GM21529 (cell line): Measurements from ENCODE around the gene KMT2B.
"Not testable (repeated sequence)": the region's sequence is repeated elsewhere in the genome, so short reads cannot be mapped to it uniquely, and the experiment has no call there.

Source experiments
- ATAC-seq: cut with Tn5 transposase; IDR thresholded peaks from one replicate; pipeline ENCODE4 v1.9.1; 2021; ENCODE audit not compliant: unreplicated experiment

Gene KMT2B

GRCh38 chr19:35717665-35718344 is at the start of gene KMT2B:
Gene KMT2B, plus strand, starts transcription at chr19:35718003. Its CDS starts 16 bp downstream, at chr19:35718019.
- ATAC-seq = no peak

DNA sequence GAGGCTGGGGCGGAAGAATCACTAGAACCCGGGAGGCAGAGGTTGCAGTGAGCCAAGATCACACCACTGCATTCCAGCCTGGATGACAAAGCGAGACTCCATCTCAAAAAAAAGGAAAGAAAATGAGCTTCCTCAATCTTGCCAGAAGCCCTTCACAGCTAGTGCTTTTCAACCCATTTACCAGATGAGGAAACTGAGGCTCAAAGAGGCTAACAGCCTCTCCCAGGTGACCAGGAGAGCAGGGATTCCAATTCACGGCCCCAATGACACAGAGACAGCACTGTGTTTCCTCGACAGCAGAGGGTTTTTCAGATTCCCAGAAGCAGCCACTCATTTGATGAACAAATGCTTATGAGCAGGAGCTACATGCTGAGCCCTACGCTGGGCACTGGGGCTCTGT is 48.2 kb upstream of the KMT2B start:
- ATAC-seq = no peak

DNA sequence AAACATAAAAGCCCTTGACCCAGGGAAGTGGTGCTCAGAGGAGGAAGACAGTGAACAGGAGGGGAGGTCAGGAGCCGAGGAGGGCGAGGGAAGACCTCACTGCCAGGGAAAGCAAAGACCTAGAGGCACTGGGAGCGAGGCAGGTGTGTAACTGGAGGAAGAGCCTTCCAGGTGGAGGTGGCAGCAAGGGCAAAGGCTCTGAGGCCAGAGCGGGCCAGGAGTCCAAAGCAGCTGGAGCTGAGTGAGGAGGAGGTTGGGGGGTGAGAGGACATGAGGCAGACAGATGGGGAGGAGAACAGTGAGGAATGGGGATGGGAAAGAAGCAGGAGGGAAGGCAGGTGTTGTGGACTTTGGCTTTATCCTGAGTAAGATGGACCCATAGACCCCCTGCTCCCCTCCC is 47.8 kb upstream of the KMT2B start:
- no peak for ATAC-seq

GRCh38 chr19:35670686-35671085 is 47.1 kb upstream of the KMT2B start:
- no peak for ATAC-seq

DNA sequence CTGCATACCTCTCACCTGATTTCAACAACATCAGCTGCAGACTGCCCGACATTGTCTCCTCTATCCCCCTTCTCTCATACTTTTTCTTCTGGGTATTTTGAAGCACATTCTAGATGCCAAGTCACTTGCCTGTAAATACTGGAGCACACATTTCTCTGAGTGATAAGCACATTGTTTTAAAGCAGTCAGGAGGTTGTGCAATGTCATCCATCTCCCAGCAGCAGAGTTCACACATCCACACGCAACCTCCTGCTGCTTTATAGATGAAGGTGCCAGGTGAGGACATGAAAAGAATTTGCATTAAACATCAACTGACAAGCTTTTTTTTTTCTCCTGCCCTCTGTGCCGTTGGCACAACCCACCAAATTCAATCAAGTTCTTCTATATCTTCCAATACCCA is 46.0 kb upstream of the KMT2B start:
- ATAC-seq = no peak

- ATAC-seq = peak; percentile 45
Measured at GRCh38 chr19:35673121-35673804, 44.5 kb upstream of the KMT2B start.

DNA sequence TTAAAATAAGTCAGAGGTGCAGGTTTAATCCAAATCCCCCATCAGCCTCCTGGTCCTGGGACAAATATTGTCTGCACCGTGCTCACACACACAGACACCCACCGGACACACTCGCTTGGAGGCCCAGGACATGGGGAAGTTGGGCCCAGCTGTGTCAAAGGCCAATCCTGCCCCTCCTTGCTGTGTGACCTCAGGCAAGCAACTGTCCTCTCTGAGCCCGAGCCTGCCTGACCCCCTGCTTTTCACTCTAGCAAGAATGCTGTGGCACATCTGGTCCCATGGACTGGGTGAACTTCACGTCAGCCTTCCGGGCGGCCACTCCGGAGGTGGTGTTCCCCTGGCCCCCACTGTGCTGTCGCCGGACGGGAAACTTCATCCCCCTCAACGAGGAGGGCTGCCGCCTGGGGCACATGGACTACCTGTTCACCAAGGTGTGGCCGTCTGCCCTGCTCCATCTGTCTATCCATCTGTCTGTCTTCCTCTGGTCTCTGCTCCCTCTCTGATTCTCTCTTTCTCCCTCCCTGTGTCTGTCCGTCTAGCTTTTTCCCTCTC is 42.1 kb upstream of the KMT2B start:
- no peak for ATAC-seq

DNA sequence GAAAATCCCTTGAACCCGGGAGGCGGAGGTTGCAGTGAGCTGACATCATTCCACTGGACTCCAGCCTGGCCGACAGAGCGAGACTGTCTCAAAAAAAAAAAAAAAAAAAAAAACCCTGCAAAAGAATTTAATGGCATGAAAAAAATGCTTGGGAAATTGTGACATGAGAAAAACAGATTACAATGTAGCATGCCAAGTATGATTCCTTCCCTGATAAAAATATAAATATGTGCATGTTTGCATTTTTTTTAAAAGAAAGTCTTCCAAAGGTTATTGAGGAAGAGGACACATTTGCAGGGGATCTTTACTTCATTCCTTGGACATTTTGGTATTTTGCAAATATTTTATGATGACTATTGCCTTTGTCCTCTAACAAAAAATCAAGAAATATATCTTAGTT is 28.0 kb upstream of the KMT2B start:
- ATAC-seq = no peak

GRCh38 chr19:35691106-35691505 is 26.7 kb upstream of the KMT2B start:
- ATAC-seq = not testable (repeated sequence)

DNA sequence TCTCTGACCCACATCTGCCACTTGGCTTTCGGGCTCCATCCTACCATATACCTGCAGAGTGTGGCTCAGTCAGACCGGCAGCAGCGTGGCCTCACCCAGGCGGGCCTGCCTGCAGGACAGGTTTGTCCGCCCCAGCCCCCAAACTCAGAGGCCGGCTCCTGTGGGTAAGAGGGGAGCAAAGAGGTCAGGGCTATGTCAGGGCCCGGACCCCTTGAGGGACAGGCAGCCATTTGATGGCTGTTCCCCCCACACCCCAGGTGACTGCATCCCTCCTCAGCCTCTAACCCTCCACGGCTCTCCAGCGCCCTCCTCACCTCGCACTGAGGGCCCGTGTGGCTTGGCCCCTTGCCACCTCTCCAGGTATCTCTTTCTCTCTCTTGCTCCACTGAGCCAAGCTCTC is 25.8 kb upstream of the KMT2B start:
- no peak for ATAC-seq

DNA sequence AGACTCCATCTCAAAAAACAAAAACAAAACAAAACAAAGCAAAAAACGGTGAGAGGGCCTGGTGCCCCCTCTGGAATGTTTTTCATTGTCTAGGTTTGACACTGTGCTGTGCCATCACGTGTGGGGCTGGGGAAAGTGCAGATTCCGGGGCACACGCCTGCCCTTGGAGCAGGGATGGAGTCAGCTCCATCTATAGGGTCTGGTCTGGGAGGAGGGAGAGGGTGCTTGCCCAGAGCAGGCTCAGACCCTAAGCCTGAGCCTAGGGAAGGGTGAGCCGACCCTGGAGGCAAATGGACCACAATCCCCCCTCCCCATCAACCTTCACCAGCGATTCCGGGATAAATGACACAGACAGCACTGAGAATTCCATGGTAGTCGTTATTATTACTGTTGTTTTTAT is 24.4 kb upstream of the KMT2B start:
- no peak for ATAC-seq

DNA sequence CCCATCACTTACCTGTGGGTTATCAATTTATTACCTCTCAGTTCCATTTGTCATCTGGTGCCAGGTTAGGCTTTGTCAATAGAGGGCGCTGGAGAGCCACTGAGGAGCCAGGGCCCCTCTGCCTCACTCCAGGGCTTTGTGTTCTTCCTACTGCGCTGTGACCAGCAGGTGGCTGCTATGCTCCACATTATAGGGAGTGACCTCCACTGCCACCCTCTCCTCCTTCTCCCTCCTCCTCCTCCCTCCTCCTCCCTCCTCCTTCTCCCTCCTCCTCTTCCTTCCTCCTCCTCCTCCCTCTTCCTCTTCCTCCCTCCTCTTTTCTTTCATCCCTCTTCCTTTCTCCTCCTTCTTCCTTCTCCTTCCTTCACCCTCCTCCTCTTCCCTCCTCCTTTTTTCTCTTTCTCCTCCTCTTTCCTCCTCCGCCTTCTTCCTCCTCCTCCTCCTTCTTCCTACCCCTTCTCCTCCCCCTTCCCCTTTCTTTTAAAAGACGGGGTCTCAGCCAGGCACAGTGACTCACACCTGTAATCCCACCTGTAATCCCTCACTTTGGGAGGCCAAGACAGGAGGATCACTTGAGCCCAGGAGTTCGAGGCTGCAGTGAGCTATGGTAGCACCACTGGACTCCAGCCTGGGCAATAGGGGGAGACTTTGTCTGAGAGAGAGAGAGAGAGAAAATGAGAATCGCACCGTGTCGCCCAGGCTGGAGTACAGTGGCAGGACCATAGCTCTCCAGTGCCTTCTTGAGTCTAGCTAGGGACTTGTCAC is 23.8 kb upstream of the KMT2B start:
- peak; percentile 75 for ATAC-seq

GRCh38 chr19:35695895-35696422 is 21.8 kb upstream of the KMT2B start:
- ATAC-seq = no peak

DNA sequence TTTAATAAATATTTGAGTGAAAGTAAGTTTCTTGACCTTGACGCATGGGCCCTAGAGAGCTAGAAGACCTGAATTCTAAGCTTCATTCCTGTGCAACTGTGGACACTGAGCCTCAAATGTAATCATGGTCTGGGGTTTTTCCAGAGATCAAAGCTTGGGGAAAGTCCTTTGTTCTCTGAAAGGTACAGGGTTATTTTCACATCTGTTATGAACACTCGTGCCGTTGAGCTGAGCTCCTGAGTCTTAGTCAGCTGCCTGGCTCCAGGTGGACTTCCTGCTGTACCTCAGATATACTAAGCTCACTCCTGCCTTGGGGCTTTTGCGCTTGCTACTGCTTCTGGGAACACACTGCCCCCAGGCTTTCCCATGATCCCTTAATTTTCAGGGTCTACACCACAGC is 21.0 kb upstream of the KMT2B start:
- no peak for ATAC-seq

- ATAC-seq = peak; percentile 93
Measured at GRCh38 chr19:35702223-35703012, 15.4 kb upstream of the KMT2B start.

- ATAC-seq = no peak
Measured at GRCh38 chr19:35703343-35703742, 14.5 kb upstream of the KMT2B start.

DNA sequence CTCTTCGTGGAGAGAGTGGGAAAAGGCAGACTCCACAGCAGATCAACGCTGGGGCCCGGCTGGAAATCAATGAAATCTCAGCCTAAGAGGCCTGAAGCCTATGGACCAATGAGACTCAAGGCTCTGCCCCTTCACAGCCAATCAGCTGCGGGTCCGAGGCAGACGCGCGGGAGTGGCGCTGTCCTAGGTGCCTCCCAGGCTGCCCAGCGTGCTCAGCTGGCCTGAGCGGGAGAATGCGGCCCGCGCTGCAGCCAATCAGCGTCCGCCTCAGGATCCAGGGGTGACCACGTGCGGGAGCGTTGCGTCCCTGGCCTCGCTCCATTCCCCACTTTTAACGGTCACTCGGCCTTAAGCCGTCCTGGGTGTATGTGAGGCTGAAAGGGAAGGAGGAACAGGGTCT is 13.6 kb upstream of the KMT2B start, which contains the start of gene ZBTB32:
Gene ZBTB32 (plus strand): TSS at position 341 of the 400 bp plus-strand sequence. CDS start 10,069 bp downstream, outside the sequence.
- no peak for ATAC-seq

DNA sequence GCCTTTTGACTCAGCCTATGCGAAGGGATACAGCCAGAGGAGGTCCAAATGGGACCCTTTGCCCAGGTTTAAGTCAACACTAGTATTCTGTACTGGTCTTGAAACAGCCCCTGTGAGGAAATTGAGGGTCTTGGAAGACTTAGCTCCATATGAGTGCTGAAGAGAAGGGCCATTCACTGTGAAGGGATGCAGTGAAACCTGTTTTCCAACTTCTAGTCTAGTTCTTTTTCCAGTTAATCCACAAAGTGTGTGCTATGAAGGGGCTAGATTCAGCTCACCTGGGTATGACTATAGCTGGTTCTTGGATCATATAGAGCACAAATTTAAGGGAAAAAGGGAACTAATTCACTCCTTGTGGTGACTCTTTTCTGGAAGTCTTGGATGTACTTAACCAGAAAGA is 9.4 kb upstream of the KMT2B start:
- ATAC-seq = no peak

DNA sequence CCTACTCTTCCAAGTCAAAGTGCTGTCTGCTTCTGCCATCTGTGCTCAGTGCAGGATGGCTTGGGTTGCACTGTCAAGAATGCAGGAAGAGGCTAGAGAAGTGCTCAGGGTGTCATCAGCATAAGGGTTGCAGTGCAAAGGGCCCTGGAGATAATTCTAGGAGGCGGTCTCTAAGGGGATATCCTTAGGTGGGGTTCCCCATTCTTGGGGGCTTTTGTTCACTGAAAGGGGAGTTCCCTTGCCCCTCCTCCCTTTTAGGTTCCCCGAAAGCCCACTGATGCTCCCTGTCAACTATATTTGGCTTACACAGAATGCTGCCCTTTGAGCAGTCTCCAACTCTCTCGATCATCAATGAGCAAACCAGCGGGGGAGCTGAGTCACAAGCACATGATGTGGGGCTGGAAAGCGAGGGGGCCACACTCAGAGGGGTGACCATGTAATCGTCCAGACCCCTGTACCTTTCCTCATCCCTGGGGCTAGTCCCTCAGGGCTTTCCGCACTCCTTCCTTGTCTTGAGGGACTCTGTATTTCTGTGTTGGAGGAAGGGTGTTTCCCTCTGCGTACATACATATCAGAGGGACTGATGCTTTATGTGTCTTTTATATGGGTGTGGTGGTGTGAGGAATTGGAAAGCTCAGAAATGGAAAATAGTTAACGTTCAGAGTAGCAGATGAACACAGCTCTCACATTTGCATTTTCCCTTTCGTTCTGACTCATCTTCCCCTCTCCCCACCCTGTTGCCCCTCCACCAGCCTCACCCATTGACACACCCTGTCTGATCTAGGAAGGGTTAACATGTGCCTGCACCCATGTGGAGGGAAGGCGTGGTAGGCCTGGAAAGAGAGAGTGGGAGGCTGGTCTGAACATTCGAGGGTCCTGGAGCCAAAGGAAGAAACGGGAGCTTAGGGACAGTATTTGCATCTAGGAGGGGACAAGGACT is 6.7 kb upstream of the KMT2B start:
- ATAC-seq = peak; percentile 37
